Measurements from ENCODE around the gene IBTK. TPM values are rescaled to one million over a fixed set of nuclear protein-coding genes. Genes with fewer than 3 reads are reported as not detected.

Gene IBTK
- total RNA-seq, 4 donors from 2014 or later = 13.6 to 27.6 (median 18.1) TPM

- DNase-seq (ENCODE audit: low spot score in 2 of 2) = no peak
- H3K27ac ChIP-seq = peak overlapping the region; percentile 76
- H3K27me3 ChIP-seq = no peaks in the 10 kb centered on the region
- TF ChIP-seq EP300 (IDR thresholded peaks at IDR 0.05) = no peak
- TF ChIP-seq POLR2A (IDR thresholded peaks at IDR 0.05) = no peak
- no peak for TF ChIP-seq POLR2AphosphoS5 (IDR thresholded peaks at IDR 0.05)
- TF ChIP-seq, protein P1, sequence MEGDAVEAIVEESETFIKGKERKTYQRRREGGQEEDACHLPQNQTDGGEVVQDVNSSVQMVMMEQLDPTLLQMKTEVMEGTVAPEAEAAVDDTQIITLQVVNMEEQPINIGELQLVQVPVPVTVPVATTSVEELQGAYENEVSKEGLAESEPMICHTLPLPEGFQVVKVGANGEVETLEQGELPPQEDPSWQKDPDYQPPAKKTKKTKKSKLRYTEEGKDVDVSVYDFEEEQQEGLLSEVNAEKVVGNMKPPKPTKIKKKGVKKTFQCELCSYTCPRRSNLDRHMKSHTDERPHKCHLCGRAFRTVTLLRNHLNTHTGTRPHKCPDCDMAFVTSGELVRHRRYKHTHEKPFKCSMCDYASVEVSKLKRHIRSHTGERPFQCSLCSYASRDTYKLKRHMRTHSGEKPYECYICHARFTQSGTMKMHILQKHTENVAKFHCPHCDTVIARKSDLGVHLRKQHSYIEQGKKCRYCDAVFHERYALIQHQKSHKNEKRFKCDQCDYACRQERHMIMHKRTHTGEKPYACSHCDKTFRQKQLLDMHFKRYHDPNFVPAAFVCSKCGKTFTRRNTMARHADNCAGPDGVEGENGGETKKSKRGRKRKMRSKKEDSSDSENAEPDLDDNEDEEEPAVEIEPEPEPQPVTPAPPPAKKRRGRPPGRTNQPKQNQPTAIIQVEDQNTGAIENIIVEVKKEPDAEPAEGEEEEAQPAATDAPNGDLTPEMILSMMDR (IDR thresholded peaks at IDR 0.05) = no peak
- no peaks in the 10 kb centered on the region for H3K36me3 ChIP-seq
- peaks cover 20% of the 10 kb centered on the region for H3K4me1 ChIP-seq
- no peaks in the 10 kb centered on the region for H3K9me3 ChIP-seq
- H3K4me3 ChIP-seq = no peak overlapping the region
- WGBS = 36% methylated on average over 8 of the region's 8 CpGs
These were observed 103.3 kb downstream of the IBTK start for GRCh38 chr6:82144007-82144851.

- DNase-seq (ENCODE audit: low spot score in 2 of 2) = no peak
- H3K4me1 ChIP-seq = peaks cover 20% of the 10 kb centered on the region
- TF ChIP-seq POLR2AphosphoS5 (IDR thresholded peaks at IDR 0.05) (no peak), POLR2A (IDR thresholded peaks at IDR 0.05) (no peak), EP300 (IDR thresholded peaks at IDR 0.05) (no peak)
- TF ChIP-seq, protein P1 (IDR thresholded peaks at IDR 0.05) = no peak
- H3K27ac ChIP-seq = peak overlapping the region; percentile 76
- 75% methylated on average over 10 of the region's 10 CpGs for WGBS
- no peaks in the 10 kb centered on the region for H3K9me3 ChIP-seq
- H3K4me3 ChIP-seq = no peak overlapping the region
- H3K27me3 ChIP-seq = no peaks in the 10 kb centered on the region
- no peaks in the 10 kb centered on the region for H3K36me3 ChIP-seq
These were observed 104.5 kb downstream of the IBTK start for GRCh38 chr6:82143041-82143481.

DNA sequence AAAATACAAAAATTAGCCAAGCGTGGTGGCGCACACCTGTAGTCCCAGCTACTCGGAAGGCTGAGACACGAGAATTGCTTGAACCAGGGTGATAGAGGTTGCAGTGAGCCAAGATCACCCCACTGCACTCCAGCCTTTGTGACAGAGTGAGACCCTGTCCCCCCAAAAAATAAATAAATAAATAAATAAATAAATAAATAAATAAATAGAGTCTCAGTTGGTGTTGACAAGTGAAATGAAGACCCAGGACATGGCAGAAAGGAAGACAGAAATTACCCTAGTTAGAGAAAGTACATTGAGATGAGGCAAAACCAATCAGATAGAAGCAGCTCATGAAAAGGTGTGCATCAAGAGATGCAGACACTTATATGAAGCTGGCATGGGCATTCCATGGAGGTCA is 105.0 kb downstream of the IBTK start:
- TF ChIP-seq, protein P1 (IDR thresholded peaks at IDR 0.05) = no peak
- no peak for TF ChIP-seq POLR2AphosphoS5 (IDR thresholded peaks at IDR 0.05)
- TF ChIP-seq POLR2A (IDR thresholded peaks at IDR 0.05) = no peak
- no peak for TF ChIP-seq EP300 (IDR thresholded peaks at IDR 0.05)
- 92% methylated on average over 4 of the region's 4 CpGs for WGBS
- Histone ChIP-seq H3K4me3 (no peak overlapping the region), H3K27ac (no peak overlapping the region), H3K9me3 (no peaks in the 10 kb centered on the region), H3K4me1 (peaks cover 20% of the 10 kb centered on the region), H3K27me3 (no peaks in the 10 kb centered on the region), H3K36me3 (no peaks in the 10 kb centered on the region)
- no peak for DNase-seq (ENCODE audit: low spot score in 2 of 2)

- no peak for DNase-seq (ENCODE audit: low spot score in 2 of 2)
- Histone ChIP-seq H3K27me3 (no peaks in the 10 kb centered on the region), H3K27ac (no peak overlapping the region), H3K4me1 (no peaks in the 10 kb centered on the region), H3K9me3 (no peaks in the 10 kb centered on the region), H3K4me3 (no peak overlapping the region), H3K36me3 (no peaks in the 10 kb centered on the region)
- TF ChIP-seq EP300 (IDR thresholded peaks at IDR 0.05) (no peak), POLR2AphosphoS5 (IDR thresholded peaks at IDR 0.05) (no peak), POLR2A (IDR thresholded peaks at IDR 0.05) (no peak)
- TF ChIP-seq, protein P1 (IDR thresholded peaks at IDR 0.05) = no peak
- 69% methylated on average over 8 of the region's 8 CpGs for WGBS
These were observed 109.3 kb downstream of the IBTK start for GRCh38 chr6:82138075-82138791.

DNA sequence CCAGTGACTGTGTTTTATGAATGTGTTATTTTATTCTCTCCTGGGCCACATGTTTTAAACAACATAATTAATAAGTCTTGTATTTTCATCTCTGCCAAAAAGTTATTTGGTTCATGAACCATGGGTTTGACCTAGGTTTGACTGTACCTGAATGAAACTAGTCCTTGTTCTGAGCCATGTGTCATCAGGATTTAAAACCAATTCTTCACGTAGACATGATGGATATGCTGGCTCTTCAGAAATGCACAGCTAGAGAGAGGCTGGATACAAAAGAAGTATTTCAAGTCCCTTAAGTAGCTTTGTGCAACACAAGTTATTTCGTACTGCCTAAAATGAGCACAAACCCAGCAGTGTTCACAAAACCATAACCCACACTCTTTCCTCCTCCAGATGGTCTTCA is 116.1 kb downstream of the IBTK start:
- H3K36me3 ChIP-seq = no peaks in the 10 kb centered on the region
- TF ChIP-seq POLR2A (IDR thresholded peaks at IDR 0.05) (no peak), EP300 (IDR thresholded peaks at IDR 0.05) (no peak), POLR2AphosphoS5 (IDR thresholded peaks at IDR 0.05) (no peak)
- TF ChIP-seq, protein P1 (IDR thresholded peaks at IDR 0.05) = no peak
- H3K27ac ChIP-seq = no peak overlapping the region
- no peak overlapping the region for H3K4me3 ChIP-seq
- whole genome bisulfite sequencing = 52% methylated on average over 2 of the region's 2 CpGs
- H3K9me3 ChIP-seq = no peaks in the 10 kb centered on the region
- DNase-seq (ENCODE audit: low spot score in 2 of 2) = no peak
- H3K4me1 ChIP-seq = no peaks in the 10 kb centered on the region
- no peaks in the 10 kb centered on the region for H3K27me3 ChIP-seq
